IPS-11a (cell line): ENCODE measurements around the gene KCTD16.

Experiments
- H3K4me3 ChIP-seq: one replicate; pipeline ENCODE4 v1.5.1; 2013; ENCODE audit warnings: low read depth, low read length, control low read depth

Gene KCTD16

GRCh38 chr5:144504929-144505577, 334.4 kb downstream of the KCTD16 start:
- H3K4me3 ChIP-seq: no peak overlapping the region

- H3K4me3 ChIP-seq: no peak overlapping the region
Observed at GRCh38 chr5:144510845-144511579, 340.3 kb downstream of the KCTD16 start.

GRCh38 chr5:144511580-144512072, 341.0 kb downstream of the KCTD16 start:
- H3K4me3 ChIP-seq: no peak overlapping the region

- no peak overlapping the region for H3K4me3 ChIP-seq
Observed at GRCh38 chr5:144522698-144523097, 352.0 kb downstream of the KCTD16 start.

- no peak overlapping the region for H3K4me3 ChIP-seq
Observed at GRCh38 chr5:144525000-144525399, 354.3 kb downstream of the KCTD16 start.

GRCh38 chr5:144531188-144531587, 360.5 kb downstream of the KCTD16 start:
- H3K4me3 ChIP-seq: no peak overlapping the region
